ENCODE data around the gene SCYL1. TPM values are rescaled to one million over a fixed set of nuclear protein-coding genes. Genes with fewer than 3 reads are reported as not detected.

Gene SCYL1
- total RNA-seq, 1 donor from 2014 or later = 61.2 TPM

DNA sequence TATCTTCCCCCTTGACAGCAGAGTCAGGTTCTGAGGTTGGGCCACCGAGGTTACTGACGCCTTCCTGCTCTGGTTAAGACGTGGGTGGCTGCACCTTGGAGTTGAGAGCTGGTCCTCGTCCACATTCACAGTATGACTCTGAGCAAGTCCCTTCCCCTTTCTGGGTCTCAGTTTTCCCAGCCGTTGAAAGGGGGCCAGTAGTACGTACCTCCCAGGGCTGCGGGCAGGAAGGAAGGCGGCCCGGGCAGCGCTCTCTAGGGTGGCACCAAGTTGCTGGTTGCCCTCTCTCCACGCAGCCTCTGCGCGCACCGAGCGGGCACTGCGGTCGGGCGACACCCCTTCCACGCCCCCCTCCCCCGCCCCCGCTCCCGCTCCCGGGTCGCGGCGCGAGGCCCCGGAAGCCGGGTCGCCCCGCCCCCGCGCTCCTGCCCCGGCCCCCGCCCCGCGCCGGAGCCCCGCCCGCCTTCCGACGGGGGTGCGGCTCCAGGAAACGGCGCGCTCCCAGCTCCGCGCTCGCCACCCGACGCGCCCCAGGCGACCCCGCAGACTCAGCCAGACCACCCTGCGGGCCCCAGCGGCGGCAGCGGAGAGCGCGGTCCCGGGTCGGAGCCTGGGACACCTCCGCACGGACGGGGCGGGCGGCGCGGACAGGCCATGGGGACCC is 50.8 kb downstream of the SCYL1 start, which contains the start of gene EHBP1L1:
TSS of gene EHBP1L1 (plus strand) at position 486 of the 664 bp plus-strand sequence. CDS start 250 bp downstream, outside the sequence.
- Histone ChIP-seq H3K9me3 (no peaks in the 10 kb centered on the region), H3K27me3 (ENCODE audit: low read depth) (no peaks in the 10 kb centered on the region), H3K36me3 (peaks cover 15% of the 10 kb centered on the region), H3K4me1 (peaks cover 65% of the 10 kb centered on the region), H3K27ac (peak within 1 kb of the TSS; percentile 94), H3K4me3 (peak within 1 kb of the TSS; percentile 81)
- TF ChIP-seq, protein P1, sequence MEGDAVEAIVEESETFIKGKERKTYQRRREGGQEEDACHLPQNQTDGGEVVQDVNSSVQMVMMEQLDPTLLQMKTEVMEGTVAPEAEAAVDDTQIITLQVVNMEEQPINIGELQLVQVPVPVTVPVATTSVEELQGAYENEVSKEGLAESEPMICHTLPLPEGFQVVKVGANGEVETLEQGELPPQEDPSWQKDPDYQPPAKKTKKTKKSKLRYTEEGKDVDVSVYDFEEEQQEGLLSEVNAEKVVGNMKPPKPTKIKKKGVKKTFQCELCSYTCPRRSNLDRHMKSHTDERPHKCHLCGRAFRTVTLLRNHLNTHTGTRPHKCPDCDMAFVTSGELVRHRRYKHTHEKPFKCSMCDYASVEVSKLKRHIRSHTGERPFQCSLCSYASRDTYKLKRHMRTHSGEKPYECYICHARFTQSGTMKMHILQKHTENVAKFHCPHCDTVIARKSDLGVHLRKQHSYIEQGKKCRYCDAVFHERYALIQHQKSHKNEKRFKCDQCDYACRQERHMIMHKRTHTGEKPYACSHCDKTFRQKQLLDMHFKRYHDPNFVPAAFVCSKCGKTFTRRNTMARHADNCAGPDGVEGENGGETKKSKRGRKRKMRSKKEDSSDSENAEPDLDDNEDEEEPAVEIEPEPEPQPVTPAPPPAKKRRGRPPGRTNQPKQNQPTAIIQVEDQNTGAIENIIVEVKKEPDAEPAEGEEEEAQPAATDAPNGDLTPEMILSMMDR (IDR thresholded peaks at IDR 0.05) = no peak
- ATAC-seq (peak; percentile 46 to 49), DNase-seq (peak; percentile 86)
- intact Hi-C loops (cut with DNase I) = no loop called here

DNA sequence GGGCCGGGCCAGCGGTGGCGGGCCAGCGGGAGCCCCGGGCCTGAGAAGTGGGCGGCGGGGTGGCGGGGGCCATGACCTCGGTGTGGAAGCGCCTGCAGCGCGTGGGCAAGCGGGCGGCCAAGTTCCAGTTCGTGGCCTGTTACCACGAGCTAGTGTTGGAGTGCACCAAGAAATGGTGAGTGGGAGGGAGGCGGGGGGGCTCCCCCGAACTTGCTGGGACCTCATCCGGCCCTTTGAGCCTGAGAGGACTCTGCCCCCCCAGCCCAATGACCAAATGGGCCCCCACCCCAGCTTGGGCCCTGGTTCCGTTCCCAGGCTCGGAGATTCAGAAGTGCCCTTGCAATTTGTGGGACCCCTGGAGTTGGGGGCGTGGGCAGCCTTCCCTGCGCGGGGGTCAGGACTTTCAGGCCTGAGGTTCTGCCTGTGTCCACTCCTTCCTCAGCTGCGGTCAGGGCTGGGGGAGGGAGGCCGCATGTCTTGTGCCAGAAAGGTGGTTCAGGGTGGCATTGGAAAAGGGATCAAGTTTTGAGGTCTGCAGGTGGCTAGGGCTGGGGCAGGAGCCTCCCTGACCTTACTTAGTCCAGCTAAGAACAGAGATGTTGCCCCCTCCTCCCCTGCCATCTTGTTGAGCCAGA is 51.5 kb downstream of the SCYL1 start:
- peaks cover 21% of the 10 kb centered on the region for H3K36me3 ChIP-seq
- H3K4me3 ChIP-seq = peak overlapping the region; percentile 81
- TF ChIP-seq, protein P1 (IDR thresholded peaks at IDR 0.05) = no peak
- peak in 1 of 2 donors; percentile 0 for ATAC-seq
- DNase-seq = peak; percentile 77
- peak overlapping the region; percentile 94 for H3K27ac ChIP-seq
- H3K27me3 ChIP-seq (ENCODE audit: low read depth) = no peaks in the 10 kb centered on the region
- H3K4me1 ChIP-seq = peaks cover 59% of the 10 kb centered on the region
- intact Hi-C loops (cut with DNase I) = no loop called here
- no peaks in the 10 kb centered on the region for H3K9me3 ChIP-seq

- Histone ChIP-seq H3K27me3 (ENCODE audit: low read depth) (no peaks in the 10 kb centered on the region), H3K9me3 (no peaks in the 10 kb centered on the region), H3K27ac (peak overlapping the region; percentile 94), H3K36me3 (peaks cover 29% of the 10 kb centered on the region), H3K4me1 (peaks cover 51% of the 10 kb centered on the region), H3K4me3 (peak overlapping the region; percentile 81)
- intact Hi-C loops (cut with DNase I) = no loop called here
- ATAC-seq = peak; percentile 34 to 50
- TF ChIP-seq, protein P1 (IDR thresholded peaks at IDR 0.05) = no peak
- peak; percentile 85 for DNase-seq
Observed at GRCh38 chr11:65576867-65577755, 52.2 kb downstream of the SCYL1 start.

DNA sequence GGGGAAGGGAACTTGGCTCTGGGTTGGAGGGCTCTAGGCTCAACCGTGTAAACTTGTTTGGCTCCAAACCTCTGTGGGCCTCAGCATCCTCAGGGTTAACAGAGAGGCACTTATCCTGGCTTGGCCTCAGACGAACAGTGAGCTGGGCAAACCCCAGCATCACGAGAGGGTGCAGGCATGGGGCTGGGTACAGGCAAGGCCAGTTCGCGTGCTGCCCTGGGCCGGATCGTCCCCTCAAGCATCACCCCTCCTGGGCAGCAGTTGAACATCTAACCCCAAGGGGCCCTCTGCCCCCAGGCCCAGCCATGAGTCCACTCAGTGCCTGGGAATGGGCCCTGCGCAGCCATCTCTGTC is 52.9 kb downstream of the SCYL1 start:
- no peak for DNase-seq
- Histone ChIP-seq H3K27me3 (ENCODE audit: low read depth) (no peaks in the 10 kb centered on the region), H3K4me1 (peaks cover 49% of the 10 kb centered on the region), H3K4me3 (peak overlapping the region; percentile 81), H3K36me3 (peaks cover 35% of the 10 kb centered on the region), H3K27ac (peak overlapping the region; percentile 94), H3K9me3 (no peaks in the 10 kb centered on the region)
- no peak for ATAC-seq
- TF ChIP-seq, protein P1 (IDR thresholded peaks at IDR 0.05) = no peak
- intact Hi-C loops (cut with DNase I) = no loop called here

- peaks cover 48% of the 10 kb centered on the region for H3K4me1 ChIP-seq
- TF ChIP-seq, protein P1 (IDR thresholded peaks at IDR 0.05) = no peak
- no peaks in the 10 kb centered on the region for H3K9me3 ChIP-seq
- peaks cover 39% of the 10 kb centered on the region for H3K36me3 ChIP-seq
- intact Hi-C loops (cut with DNase I) = no loop called here
- DNase-seq (no peak), ATAC-seq (no peak)
- peak overlapping the region; percentile 94 for H3K27ac ChIP-seq
- no peaks in the 10 kb centered on the region for H3K27me3 ChIP-seq (ENCODE audit: low read depth)
- H3K4me3 ChIP-seq = peak overlapping the region; percentile 81
Observed at GRCh38 chr11:65578134-65578533, 53.3 kb downstream of the SCYL1 start.

All from lower lobe of right lung (tissue), 2 donors.